Globus pallidus (tissue), 1 donor: ENCODE measurements around the gene DHX16.

Experiments used
- DNase-seq: peaks from one replicate; pipeline ENCODE4 v3.0.0-alpha.2; 2015; ENCODE audit warnings: low spot score

The DHX16 gene

DNA sequence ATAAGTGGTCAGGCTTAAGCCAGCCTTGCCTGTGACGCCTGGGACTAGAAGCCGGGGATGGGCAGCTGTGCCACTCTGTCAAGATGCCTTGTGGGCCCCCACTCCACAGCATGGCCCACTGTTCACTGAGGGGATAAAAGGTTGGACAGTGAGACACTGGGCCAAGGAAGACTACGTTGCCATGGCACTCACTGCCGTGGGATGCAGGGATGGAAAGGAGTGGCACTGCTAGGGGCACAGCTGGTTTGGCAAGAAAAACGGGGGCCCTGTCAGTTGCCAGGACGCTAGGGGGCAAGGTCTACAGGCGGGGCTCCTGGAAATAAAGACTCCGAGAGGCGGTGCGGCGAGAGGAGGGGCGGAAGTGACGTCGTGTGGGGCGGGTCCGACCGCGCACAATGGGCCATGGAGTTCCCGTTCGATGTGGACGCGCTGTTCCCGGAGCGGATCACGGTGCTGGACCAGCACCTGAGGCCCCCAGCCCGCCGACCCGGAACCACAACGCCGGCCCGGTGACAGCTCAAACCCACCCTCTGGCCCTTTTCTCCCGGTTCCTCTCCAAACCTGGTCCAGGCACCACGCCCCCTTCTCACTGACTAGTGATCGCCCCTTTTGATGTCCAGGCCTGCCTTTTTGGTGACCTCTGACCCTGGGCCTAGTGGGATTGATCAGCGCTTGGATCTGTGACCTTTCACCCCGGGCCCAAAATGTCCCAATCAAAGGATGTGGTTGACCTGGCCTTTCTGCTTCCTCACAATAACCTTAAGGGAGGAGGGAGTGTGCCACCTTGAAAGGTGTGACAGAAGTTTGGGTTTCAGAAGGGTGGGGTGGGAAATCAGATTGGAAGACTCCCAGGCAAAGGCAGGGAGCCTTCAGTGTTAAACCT is 46.1 kb downstream of the DHX16 start, which contains the start of gene ATAT1:
TSS of gene ATAT1 (plus strand) at position 391 of the 883 bp plus-strand sequence.
- peak; percentile 90 for DNase-seq

DNA sequence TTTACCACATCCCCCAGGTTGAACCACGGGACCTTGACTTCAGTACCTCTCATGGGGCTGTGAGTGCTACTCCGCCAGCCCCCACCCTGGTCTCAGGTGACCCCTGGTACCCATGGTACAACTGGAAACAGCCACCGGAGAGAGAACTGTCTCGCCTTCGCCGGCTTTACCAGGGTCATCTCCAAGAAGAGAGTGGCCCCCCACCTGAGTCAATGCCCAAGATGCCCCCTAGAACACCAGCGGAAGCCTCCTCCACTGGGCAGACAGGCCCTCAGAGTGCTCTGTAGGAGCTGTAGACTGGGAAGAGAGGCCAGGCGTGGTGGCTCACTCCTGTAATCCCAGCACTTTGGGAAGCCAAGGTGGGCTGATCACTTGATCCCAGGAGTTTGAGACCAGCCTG is 47.3 kb downstream of the DHX16 start:
- DNase-seq: no peak

DNA sequence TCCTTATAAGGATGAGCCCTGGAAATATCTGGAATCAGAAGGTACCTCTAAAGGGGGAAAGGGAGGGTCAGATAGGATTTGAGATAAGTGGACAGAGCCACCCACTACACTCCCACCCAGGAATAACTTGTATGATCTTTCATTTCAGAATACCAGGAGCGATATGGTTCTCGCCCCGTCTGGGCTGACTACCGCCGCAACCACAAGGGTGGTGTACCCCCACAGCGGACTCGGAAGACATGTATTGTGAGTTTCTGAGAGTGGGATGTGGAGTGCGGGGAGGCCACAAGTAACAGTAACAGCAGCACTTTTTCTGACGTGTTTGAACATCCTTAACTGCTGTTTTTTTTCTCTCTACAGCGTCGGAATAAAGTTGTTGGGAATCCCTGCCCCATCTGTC is 53.2 kb downstream of the DHX16 start:
- DNase-seq: no peak

DNA sequence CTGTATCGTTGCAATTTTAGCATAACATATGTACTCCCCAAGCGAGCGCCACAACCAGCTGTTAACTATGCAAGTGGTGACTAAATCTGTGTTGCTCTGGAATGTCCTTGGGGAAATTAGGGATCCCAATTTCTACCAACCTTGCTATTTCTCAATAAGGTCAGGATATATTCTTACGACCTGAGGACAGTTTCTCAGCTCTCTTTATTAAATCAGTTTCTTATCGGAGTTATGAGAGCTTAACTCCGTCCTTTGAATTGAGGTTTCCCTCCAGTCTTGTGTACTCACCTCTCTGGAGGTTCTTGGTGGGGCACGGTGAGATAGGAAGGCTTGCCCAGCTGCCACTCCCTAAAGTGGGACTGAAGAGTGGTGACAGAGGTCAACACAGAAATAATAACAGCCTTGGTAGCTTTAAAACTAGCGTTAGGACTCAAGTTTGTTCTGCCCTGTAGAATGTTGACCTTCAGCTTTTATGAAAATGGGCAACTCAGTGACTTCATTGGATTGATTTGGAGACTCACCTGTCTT is 54.5 kb downstream of the DHX16 start:
- DNase-seq: no peak

DNA sequence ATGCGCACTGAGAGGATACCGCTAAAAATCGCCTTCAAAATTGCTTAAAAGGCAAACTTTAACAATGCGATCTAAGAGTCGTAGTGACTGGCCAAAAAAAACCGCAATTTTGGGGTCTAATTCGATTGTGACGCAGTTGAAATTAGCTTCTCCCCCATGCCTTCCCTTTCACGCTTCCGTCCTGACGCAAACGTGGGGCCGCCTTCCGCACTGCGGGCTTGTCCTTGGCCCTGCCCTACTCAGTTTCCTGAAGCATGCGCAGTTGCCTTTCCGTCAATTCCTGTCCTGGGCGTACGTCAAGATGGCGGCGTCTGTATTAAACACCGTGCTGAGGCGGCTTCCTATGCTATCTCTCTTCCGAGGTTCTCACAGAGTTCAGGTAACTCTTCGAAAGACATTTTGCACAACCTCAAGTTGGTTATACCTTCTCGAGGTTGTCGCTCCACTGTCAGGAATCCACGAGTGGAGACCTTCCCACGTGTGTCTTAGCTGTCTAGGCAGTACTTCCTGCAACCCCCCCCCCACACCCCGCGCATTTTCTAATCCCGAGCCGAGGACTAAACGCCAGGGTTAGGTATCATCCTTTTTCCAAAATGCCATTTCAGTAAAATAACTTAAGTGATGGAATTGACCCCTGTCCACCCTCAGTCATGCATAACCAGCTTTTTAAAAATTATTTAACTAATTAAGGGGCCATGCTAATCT is 55.1 kb downstream of the DHX16 start, which contains the start of gene MRPS18B:
TSS of gene MRPS18B (plus strand) at position 276 of the 705 bp plus-strand sequence. CDS start at position 302, 26 bp downstream.
- peak; percentile 99 for DNase-seq

DNA sequence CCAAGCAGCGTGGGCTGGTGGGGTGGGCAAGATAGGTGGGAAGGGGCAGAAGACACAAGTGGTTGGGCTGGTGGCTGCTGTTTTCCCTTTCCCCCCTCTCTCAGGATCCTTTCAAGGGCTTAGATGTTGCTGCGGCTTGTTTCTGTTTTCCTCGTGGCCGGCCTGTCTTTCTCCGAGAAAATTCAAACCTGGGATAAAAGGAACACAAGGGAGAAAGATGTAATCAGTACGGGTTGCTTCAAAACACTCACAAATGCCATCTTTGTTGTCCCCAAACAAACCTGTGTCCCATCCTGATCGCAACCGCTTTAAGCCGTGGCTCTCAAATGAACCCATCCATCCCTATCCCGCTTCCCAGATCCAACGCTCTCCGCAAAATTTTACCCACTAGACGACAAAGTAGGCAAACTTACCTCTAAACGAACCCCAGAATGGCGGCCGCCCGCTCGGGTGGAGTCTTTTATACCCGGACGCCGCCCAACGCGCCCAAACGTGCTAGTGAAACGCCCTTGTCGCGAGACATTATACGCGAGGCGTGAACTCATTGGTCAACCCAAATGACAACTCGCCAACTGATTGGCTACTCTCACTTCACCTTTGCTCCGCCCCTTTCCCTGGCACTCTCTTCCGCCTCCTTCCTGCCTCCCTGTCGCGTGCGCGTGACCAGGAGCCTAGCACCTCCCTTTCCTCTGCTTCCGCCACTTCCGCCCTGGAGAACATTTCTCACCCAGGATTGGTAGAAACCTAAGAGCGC is 55.8 kb downstream of the DHX16 start, which contains the start of gene PPP1R10:
TSS of gene PPP1R10 (minus strand) at position 433 of the 754 bp plus-strand sequence. CDS start 7,299 bp downstream, outside the sequence.
- DNase-seq: peak; percentile 100

DNA sequence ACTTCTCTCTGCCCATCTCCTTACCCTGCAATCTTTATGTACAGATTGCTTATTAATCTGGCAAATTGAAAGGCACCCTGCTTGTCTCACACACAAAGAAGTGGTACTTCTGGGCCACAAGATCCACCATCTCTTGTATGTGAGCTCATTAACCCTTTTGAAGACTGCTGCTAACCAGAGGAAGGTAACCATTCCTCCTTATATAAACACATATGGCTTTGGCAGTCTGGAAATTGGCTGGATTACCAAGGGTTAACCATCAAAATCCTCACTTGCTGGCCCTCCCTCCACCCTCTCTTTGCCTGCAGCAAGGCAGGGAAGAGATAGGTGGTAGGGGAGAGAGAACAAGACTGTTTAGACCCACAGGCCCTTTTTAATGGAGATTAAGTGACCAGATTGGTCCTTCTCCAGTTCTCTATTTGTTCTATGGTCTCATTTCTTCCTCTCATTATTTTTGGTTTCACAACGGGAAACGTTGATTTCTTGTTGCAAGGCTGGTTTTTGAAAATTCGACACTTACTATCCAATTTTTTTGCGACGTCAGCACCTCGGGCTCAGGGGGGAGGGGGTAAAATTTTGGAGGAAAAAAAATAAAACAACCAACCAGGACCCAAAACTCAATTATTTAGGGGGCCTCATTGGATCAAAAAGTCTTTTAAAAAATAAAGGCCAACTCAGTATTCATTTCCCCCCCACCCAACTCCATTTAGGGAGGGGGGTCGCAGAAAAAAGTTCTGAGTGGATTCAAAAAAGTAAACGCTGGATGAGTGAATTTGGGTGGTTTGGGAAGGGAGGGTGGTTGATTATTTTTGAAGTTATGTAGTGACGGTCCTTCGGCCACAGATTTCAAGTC is 56.6 kb downstream of the DHX16 start:
- no peak for DNase-seq

DNA sequence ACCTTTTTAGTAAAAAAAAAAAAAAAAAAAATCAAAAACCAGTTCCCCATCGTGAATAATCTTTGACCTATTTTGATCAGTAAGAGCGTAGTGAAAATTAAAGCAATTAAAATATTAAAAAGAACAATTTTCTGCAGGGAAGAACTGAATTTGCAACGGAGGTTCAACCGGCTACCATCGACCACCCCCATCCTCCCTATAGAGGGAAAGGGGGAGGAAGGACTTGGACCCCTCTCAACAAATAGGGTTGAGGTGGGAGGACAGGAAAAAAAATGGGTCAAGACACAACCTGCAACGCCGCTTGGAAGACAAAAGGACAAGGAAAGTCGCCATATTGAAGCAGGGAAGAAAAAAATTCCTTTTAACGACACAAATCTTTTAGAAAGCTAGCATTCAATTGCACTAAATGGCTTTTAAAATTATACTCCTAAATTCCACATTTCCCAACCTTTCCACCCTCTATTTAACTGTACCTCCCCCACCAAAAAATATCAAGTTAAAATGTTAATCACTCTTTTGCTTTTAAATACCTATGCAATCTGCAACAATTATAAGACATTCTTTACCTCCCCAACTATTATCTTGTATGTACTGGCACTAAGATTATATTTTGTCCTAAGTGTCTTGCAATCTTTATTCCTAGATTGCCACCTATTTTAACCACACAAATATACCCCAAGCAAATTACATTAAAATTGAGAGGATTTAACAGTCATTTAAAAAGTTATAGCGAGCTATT is 57.4 kb downstream of the DHX16 start:
- peak; percentile 74 for DNase-seq

DNA sequence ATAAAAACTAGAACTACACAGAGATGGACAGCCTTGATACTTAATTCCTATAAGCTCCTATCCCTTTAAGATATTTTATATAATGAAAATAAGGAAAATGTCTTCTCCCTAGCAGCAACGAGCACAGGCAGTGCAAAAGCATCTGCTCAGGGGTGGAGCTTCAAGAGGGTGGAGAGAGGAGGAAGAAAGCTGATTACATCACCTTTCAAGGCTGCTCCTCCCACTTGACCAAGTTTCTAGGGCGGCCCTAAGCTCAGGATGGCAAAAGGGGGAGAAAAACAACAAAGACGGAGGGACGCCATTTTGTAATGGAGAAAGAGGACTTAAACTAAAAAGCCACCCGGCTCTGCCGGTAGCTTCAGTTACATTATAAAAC is 58.0 kb downstream of the DHX16 start:
- DNase-seq: peak; percentile 98

DNA sequence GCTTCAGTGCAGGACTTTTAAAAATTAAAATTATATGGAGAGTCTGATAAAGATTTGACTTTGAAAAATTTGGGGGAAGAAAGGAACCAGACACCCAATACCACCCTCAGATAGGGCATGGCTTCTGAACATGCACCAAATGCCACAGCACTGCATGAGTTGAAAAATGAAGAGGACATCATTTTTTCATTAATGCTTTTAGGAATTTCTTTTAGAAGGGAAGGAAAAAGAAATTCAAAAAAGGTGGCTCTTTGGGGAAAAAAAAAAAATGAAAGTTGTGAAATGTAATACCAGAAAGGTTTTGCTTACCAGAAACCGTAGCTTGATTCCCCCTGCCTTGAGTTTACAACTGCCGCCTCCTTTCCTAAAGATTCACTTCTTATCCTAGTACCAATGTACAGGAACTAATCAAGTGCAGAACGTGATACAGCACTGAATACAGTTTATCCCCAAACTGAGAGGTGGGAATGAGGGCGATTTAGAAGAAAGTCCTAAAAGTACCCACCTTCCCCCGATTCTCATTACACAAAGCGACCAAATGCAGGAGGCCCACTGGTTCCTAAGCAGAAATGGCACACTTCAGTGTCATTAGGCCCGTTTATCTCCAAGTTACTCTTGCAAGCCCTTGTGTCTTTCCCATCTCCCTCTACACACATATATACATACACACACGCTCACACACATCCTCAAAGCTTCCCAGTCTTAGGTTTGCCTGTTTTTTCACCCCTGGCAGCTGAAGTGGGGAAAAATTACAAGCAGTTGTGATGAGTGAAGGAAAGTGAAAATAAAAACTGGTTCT is 58.6 kb downstream of the DHX16 start:
- DNase-seq: peak; percentile 48

DNA sequence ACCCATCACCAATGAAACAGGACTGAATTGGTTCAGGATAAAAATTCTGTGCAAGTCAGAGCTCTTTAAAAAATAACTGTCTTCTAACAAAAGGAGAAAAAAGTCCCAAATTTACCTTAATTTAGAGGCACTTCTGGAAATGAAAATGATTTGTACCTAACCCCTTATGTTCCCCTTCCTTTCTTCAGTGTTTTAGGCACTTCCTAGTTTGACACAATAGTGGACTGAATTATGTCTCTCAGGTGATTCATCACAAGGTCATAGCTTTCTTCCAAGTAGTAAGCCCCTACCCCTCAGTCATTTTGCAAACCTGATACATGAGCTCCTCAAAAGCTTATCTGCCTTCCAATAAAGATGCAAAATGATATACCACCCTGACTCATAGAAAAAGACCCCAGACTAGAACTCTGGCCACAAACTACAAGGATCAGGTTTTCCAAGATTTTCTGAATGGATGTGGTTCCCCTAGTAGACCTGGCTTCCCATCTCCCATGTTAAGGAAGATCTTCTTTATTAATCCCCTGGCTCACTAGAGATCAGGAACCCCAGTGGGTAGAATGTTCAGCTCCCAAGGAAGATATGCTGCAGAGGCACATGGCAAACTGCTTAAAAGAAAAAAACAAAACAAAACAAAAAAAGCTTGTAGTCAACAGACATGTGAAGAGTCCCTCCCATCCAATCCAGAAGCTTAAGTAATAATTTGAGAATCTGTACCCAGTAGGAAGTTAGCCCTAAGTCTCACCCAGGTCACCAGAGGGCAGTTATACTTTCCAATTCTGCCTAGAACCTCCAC is 59.4 kb downstream of the DHX16 start:
- no peak for DNase-seq

DNA sequence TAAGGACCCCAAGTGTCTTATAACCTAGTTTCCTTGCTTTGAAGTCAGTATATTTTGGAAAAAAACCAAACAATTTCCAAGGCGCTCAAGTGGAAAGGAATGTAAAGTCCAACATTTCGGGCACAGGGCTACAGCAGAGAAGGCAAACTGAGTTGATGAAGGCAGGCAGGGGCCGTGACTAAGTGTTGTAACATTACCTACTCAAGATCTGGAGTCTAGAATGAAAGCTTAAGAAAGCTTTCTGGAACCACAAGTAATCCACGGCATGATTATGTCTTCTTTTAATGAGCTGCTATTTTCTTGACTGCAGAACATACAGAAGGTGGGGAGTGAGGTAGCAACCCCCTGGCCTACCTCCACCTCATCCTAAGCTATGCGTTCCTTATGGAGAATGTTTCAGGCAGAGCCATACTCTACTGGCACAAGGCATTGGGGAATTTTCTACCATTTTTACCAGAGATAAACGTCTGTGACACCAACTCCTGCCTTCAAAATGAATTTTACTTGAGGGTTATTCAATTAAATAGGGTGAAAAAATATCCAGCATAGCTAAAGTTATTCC is 60.0 kb downstream of the DHX16 start:
- DNase-seq: no peak

DNA sequence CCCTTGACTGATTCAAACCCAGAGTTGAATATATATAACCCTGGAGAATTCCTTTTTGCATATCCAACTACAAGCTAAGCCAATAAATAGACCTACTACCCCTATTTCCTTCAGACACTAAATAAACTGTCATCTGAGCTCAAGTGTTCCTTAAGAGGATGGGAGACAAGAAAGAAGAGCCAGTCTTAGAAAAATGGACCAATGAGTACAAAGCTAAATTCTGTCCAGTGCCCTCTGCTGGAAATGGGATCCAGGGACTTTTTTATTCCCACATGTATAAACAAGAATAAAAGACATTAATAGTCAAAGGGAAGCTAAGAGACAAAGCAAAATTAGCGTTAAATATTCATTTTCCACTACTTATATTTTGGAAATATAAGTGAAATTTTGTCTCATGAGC is 60.6 kb downstream of the DHX16 start:
- no peak for DNase-seq

DNA sequence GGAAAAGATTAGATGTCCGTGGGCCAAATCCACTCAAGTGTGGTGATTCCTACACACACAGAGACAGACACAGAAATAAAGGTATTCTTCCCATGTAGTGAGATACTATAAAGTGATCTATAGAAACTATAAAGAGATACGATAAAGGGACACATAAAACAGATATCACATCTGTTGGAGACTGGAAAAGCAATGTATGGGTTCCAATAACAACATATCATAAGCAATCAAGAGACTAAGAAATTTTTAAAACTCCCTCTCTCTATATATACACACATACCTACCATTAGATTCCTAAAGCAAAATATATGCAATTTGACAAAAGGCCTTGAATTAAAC is 61.0 kb downstream of the DHX16 start:
- no peak for DNase-seq

DNA sequence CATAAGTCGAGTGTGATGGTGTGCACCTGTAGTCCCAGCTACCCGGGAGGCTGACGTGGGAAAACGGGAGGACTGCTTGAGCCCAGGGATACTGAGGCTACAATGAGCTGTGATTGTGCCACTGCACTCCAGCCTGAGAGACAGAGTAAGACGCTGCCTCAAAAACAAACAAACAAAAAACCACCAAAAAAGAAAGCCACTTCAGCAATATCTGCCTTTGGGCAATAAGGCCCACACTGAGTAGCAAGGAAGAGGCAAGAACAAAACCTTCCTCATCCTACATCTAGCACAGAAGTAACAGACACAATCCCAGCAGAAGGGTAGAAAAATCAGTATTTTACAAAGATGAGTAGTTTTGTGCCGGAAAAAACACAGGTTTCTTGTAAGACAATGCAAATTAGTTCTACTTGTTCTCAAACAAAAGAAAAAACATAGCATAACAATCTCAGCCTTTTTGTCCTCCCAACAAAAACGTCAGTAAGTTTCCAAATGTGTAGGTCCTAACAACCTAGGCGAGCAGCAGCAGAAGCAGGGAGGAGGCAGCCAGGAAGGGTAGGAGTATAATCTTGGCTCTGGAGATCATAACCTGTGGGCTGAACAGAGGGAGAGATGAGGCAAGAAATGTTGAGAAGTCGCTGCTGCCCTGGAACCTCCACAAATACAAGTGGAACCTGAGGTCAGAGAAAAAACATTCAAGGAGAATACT is 61.5 kb downstream of the DHX16 start:
- DNase-seq: no peak

DNA sequence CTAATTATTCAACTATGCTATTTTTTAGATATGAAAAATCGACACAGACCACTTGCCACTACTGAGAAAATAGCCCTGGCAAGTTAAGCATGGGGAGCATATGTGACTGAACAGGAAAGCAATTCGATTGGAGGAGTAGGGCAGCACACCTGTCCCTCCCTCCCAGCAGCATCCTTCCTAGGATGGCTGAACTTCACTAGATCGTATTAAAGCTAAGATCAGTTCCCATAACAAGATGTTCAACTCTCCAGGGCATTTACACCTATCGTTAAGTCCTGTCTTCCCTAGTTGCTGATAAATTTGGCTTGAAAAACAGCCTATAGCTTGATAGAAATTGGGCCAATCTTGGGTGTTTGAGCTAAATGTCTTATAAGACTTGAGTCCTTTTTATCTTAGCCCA is 62.7 kb downstream of the DHX16 start:
- DNase-seq: no peak

DNA sequence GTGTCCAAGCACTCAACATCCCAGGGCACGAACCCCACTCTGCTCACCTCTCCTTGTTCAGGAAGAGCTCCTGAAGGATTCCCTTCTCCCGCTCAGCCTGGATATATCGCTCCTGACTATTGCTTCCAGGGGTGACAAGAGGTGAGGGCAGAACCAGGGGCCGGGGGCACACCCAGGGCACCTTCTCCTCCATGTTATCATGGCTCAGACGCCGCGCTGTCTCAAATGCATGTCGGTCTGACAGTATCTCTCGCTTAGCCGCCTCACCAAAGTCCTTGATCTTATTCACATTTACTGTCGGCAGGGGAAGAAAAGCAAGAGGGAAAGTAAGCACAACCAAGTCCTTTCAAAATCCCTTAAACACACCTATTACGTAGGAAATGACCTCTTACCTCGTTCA is 68.8 kb downstream of the DHX16 start:
- no peak for DNase-seq
